IPS-20b (cell line): ENCODE measurements around the gene MRGPRD.

Source experiments
- H3K27ac ChIP-seq: one replicate; pipeline ENCODE4 v1.5.1; 2013; ENCODE audit warnings: low read length
- H3K27me3 ChIP-seq: 2 replicates; pipeline ENCODE4 v1.6.1; 2013; ENCODE audit warnings: mild to moderate bottlenecking, low read length, inconsistent platforms; ENCODE audit not compliant: insufficient read depth
- H3K36me3 ChIP-seq: 2 replicates; pipeline ENCODE4 v1.6.1; 2013; ENCODE audit warnings: low read depth, mild to moderate bottlenecking, inconsistent platforms, low read length, moderate library complexity; ENCODE audit not compliant: insufficient read depth
- H3K4me1 ChIP-seq: 2 replicates; pipeline ENCODE4 v1.6.1; 2013; ENCODE audit warnings: mild to moderate bottlenecking, control low read depth, inconsistent platforms, low read length, moderate library complexity; ENCODE audit not compliant: insufficient read depth
- H3K4me3 ChIP-seq: 2 replicates; pipeline ENCODE4 v1.5.1; 2013; ENCODE audit warnings: mild to moderate bottlenecking, low read length, inconsistent platforms
- H3K9ac ChIP-seq: 2 replicates; pipeline ENCODE4 v1.6.1; 2013; ENCODE audit warnings: low read depth, mild to moderate bottlenecking, inconsistent platforms, low read length, moderate library complexity
- H3K9me3 ChIP-seq: 2 replicates; pipeline ENCODE4 v1.6.1; 2013; ENCODE audit warnings: mild to moderate bottlenecking, low read depth, low read length, inconsistent platforms; ENCODE audit not compliant: insufficient read depth

The MRGPRD gene

DNA sequence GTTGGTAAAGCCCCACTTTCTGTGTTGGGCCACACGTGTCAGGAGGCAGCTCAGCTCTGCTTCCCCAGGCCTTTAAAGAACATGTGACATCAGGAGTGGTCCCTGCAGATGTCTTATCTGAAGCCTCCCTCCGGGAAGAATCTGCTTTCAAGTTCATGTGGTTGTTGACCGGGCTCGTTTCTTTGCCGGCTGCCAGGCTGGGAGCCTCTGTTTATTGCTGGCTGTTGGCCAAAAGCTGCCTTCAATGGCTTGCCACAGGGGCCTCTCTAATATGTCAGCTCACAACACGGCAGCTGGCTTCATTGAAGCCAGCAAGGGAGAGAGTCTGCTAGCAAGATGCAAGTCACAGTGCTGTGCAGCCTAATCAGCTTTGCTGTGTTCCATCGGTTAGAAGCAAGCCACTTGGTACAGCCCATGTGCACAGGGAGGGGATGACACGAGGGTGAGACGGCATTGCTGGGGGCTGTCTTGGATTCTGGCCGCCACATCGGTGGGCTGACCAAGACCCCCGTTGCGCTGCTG lies 17.7 kb upstream of the MRGPRD start:
- Histone ChIP-seq H3K9me3 (no peaks in the 10 kb centered on the region), H3K27ac (no peak overlapping the region), H3K4me1 (no peaks in the 10 kb centered on the region), H3K27me3 (no peaks in the 10 kb centered on the region), H3K9ac (no peak overlapping the region), H3K4me3 (no peak overlapping the region), H3K36me3 (no peaks in the 10 kb centered on the region)

DNA sequence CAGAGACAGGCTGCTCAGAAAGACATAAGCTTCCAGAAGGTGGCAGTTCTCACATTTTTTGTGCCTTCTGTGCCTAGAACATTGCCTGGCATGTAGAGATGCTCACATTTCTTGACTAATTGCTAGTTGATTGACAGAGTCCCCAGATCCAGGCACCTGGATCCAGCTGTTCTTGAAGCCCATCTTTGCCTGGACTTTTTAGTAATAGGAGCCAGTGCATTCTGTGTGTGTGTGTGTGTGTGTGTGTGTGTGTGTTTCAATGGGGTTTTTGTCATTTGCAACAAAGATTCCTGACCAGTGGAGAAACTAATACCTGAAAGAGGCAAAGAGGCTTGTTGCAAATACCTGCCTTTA lies 17.2 kb upstream of the MRGPRD start:
- H3K27me3 ChIP-seq: no peaks in the 10 kb centered on the region
- no peak overlapping the region for H3K27ac ChIP-seq
- H3K9ac ChIP-seq: no peak overlapping the region
- H3K4me1 ChIP-seq: no peaks in the 10 kb centered on the region
- no peak overlapping the region for H3K4me3 ChIP-seq
- H3K36me3 ChIP-seq: no peaks in the 10 kb centered on the region
- H3K9me3 ChIP-seq: no peaks in the 10 kb centered on the region

DNA sequence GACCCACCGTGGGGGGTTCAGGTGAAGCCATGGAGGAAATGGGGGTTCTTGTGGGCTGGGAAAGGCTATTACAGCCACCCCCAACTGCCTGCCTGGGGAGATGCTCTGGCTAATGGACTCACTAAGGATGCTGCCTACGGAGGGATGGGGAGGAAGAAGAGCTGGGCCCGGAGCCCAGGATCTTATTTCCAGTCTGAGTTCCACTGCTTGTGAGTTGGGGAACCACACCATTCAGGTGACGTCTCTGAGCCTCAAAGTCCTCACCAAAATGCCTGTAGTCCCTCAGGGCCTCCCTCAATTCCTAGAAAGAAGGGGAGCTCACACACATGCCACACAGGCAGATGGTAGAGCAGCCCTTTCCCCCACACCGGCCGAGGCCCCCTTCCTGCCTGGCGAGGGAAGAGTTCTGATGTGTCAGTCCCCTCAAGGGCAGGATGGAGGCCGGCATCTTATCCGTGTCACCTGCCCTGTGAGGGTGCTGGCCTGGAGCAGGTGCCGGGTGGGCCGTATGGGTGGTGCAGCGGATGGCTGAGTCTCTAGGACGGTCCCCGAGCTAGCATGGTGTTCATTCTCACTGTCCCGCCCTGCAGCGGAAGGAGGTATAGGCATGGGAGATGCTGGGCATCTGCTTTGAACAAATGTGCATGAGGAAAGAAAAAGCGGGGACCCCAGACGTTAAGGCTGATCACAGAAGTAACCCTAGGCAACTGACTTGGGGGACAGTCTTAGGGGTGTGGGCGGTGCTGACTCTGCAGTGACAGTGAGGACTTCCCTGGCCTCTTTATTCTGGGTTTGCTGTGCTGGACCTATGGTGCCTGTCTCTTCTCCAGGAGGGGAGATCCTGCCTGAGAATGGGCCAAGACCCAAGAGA lies 16.6 kb upstream of the MRGPRD start:
- Histone ChIP-seq H3K4me3 (no peak overlapping the region), H3K9me3 (no peaks in the 10 kb centered on the region), H3K9ac (no peak overlapping the region), H3K27ac (no peak overlapping the region), H3K27me3 (no peaks in the 10 kb centered on the region), H3K4me1 (no peaks in the 10 kb centered on the region), H3K36me3 (no peaks in the 10 kb centered on the region)

DNA sequence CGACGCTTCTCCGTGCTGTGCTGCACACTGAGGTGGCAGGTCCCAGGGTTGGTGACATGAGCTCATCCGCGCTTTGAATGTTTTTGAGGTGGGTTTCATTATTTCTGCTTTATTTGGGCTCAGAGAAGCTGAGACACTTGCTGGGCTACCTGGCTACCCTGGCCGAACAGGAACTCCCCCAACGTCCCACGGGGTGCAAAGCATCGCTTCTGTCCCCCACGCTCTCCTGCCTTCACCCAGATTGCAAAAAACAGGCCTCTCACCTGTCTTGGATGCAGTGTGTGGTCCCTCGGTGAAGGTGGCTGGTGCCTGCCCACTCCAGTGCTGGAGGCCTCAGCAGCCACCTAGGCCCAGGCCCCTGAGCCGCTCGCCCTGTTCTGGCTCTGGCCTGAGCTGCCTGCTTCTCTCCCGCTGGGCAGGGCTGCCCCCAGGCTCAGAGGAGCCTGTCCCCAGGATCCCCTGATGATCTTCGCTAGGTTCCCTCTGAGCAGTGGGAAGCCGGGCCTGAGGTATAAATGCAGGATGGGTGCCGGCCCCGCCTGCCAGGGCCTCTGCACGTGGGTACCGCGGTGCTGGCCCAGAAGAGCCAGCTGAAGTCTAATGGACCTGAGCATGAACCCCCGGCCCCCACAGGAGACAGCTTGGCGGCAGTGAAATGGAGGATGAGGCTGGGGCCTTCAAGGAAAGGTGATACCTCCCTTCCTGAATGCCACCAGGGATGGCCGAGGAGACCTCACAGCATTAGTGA lies 15.8 kb upstream of the MRGPRD start:
- Histone ChIP-seq H3K4me3 (no peak overlapping the region), H3K36me3 (no peaks in the 10 kb centered on the region), H3K27ac (no peak overlapping the region), H3K27me3 (no peaks in the 10 kb centered on the region), H3K9me3 (no peaks in the 10 kb centered on the region), H3K4me1 (no peaks in the 10 kb centered on the region), H3K9ac (no peak overlapping the region)

DNA sequence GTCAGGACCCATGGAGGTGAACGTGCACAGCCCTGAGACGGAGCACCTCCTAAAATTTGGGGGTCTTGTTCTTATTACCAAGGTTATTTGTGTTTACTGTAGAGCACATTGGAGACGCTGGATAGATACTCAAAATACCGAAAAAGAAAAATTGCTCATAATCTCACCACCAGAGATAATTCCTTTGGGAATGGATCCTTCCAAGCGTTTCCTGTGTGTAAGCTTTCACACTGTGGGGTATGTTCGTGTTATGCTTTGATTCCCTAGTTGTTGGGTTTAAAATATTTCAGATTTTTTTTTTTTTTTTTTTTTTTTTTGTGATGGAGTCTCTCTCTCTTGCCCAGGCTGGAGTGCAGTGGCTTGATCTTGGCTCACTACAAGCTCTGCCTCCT lies 14.1 kb upstream of the MRGPRD start:
- no peak overlapping the region for H3K27ac ChIP-seq
- H3K27me3 ChIP-seq: no peaks in the 10 kb centered on the region
- no peak overlapping the region for H3K9ac ChIP-seq

DNA sequence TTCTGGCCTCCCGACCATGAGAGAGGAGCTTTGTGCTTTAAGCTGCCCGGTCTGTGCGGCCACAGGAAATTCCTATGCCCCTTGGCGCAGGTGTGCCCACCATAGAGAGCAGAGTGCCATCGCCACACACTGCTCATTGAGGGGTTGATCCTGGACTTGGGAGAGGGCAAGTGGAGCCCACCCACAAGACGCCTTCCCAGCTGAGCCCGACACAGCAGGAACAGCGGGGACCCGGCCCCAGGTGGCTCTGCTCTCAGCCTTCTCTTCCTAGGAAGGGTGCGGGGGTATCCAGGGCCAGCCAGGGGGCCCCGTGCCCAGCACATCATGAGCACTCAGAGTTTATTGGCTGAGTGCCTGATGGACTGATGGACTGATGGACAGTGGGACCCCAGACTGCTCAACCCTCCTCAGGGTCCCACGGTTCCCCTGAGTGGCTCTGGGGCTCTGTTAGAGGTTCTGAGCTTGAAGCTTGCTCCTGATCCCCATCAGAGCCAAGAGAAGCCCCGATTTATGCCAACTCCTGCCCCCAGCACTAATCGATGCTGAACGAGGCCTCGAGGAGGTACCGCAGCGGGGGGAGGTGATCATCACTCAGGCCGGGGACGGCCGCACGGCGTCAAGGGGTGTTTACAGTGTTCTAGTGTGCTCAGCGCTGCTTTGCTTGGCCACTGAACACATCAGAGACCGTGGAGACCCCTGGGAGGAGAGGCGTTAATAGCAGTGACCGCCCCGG lies 13.5 kb upstream of the MRGPRD start:
- H3K9ac ChIP-seq: no peak overlapping the region
- no peak overlapping the region for H3K4me3 ChIP-seq
- no peaks in the 10 kb centered on the region for H3K4me1 ChIP-seq
- no peaks in the 10 kb centered on the region for H3K27me3 ChIP-seq
- no peaks in the 10 kb centered on the region for H3K9me3 ChIP-seq
- no peaks in the 10 kb centered on the region for H3K36me3 ChIP-seq
- no peak overlapping the region for H3K27ac ChIP-seq

More for the DNA sequence above, 14.1 kb upstream of the MRGPRD start:
- Histone ChIP-seq H3K36me3 (no peaks in the 10 kb centered on the region), H3K9me3 (no peaks in the 10 kb centered on the region), H3K4me1 (no peaks in the 10 kb centered on the region), H3K4me3 (no peak overlapping the region)

DNA sequence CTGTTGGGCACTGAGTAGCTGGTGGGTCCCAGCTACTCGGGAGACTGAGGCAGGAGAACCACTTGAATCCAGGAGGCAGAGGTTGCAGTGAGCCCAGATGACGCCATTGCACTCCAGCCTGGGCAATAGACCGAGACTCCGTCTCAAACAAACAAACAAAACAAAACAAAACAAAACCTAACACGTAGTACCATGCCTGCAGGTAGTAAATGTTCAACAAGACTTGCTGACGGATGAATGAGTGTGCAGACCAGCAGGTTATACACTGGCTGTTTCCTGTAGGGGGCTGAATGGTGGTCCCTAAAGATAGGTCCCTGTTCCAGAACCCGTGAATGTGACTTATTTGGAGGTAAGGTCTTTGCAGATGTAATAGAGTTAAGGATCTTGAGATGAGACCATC lies 12.8 kb upstream of the MRGPRD start:
- Histone ChIP-seq H3K27me3 (no peaks in the 10 kb centered on the region), H3K36me3 (no peaks in the 10 kb centered on the region), H3K9ac (no peak overlapping the region), H3K9me3 (no peaks in the 10 kb centered on the region), H3K4me1 (no peaks in the 10 kb centered on the region), H3K27ac (no peak overlapping the region), H3K4me3 (no peak overlapping the region)

DNA sequence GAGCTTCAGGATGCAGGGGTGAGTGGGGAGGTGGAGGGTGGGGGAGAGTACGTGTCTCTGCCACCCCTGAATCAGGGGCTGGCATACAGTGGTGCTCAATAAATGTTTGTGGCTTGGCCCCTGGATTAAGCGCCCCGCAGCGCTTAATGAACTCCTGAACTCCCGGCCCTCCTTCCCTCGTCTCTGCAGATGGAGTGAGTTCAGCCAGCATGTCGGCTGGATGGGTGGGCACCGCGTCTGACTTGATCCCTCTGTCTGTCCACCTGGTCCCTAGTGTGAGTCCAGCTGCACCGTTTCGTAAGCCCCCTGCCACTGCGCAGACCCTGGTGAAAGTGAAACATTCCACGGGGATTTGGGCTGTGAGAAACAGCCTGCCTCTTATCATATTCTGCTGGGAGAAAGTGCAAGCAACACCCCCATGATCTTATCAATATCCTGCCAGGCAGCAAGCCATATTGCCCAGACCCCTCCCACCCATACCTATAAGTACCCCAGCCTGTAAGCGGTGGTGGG lies 12.0 kb upstream of the MRGPRD start:
- H3K9me3 ChIP-seq: no peaks in the 10 kb centered on the region
- no peak overlapping the region for H3K4me3 ChIP-seq
- no peaks in the 10 kb centered on the region for H3K27me3 ChIP-seq
- no peaks in the 10 kb centered on the region for H3K36me3 ChIP-seq
- no peak overlapping the region for H3K27ac ChIP-seq
- no peak overlapping the region for H3K9ac ChIP-seq
- no peaks in the 10 kb centered on the region for H3K4me1 ChIP-seq

DNA sequence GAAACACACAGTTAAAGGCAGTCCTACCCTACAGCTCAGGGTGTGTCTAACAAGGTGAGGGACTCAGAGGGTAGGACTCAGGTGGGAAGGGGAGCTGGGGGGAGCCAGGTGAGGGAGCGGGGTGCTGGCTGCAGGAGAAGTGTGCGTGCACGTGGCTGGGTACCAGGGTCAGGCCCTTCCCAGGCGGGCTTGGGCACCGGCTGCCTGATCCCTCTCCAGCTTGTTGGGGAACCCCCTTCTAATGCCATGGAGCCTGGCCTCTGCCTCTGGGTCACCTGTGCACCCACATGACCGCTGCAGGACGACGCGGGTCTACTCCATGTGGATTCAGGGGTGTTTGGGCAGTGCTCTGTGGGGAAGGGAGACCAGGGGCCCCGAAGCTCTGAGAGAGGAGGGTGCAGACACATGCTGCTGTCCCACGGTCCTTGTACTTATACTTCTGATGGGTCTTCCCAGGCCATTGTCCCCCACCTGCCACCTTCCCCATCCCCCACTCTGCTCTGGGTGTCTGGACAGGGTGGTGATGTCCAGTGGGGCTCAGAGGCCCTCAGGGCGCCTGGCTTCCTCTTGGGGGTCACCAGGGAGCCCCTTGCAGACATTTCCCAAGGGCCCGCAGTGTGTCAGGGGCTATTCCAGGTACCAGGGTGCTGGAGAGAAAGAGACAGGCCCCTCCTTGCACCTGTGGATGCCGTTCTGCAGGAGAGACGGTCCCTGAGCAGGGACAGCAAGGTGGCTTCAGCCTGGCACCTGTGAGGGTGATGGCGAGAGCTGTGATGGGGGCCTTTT lies 10.4 kb upstream of the MRGPRD start:
- H3K36me3 ChIP-seq: no peaks in the 10 kb centered on the region
- no peak overlapping the region for H3K9ac ChIP-seq
- H3K4me1 ChIP-seq: no peaks in the 10 kb centered on the region
- H3K4me3 ChIP-seq: no peak overlapping the region
- no peak overlapping the region for H3K27ac ChIP-seq
- no peaks in the 10 kb centered on the region for H3K27me3 ChIP-seq
- no peaks in the 10 kb centered on the region for H3K9me3 ChIP-seq

DNA sequence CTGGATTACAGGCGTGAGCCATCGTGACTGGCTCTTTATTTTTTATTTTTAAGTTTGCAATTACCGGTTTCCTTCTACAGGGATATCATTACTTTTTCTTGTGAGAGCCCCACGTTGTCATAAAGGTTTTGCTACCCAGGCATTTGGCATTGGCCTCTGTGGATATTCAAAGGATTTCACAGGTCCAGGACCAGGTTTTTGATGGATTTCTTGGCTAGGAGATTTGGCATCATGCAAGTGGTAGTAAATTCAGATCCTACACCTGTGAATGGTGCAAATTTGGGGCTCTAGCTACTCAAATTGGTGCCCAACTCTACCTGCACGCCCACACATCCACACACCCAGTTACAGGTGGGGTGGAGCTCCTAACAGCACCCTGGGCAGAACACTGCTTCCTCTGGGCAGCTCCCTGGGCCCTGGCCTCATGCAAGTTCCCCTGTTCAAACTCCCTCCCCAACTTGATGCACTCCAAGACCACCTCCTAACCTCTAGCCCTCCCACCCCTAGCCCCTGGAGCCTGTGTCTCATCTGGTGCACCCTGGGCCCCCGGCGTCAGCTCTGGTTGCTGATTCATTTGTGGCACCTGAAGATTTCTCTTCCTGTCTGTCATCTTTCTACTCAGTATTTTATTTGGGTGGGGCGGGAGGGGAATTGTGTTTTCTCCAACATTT lies 9.3 kb upstream of the MRGPRD start:
- Histone ChIP-seq H3K9me3 (no peaks in the 10 kb centered on the region), H3K4me1 (no peaks in the 10 kb centered on the region), H3K9ac (no peak overlapping the region), H3K36me3 (no peaks in the 10 kb centered on the region), H3K27me3 (no peaks in the 10 kb centered on the region), H3K27ac (no peak overlapping the region), H3K4me3 (no peak overlapping the region)
